ENCODE measurements around the gene DYRK1A. TPM values are rescaled to one million over a fixed set of nuclear protein-coding genes. Genes with fewer than 3 reads are reported as not detected.

DYRK1A gene
- 7.3 to 14.5 TPM (median 11.3 TPM) in 5 replicates for total RNA-seq (2022; extraction: Qiagen RNA extraction; ENCODE audit: low read depth)

GRCh38 chr21:37366482-37367316 lies at the start of gene DYRK1A:
TSS of gene DYRK1A (plus strand) at chr21:37366773. CDS start at chr21:37420375, 53,602 bp downstream.

Other genes starting within 250 kb of the DYRK1A start
- 23.5 to 32.7 TPM (median 28.0 TPM) in 5 replicates for gene VPS26C, start 99.4 kb upstream of the DYRK1A start, total RNA-seq (2022; extraction: Qiagen RNA extraction; ENCODE audit: low read depth)